A673 (cell line): ENCODE data around the gene RPH3AL. TPM values are rescaled to one million over a fixed set of nuclear protein-coding genes. Genes with fewer than 3 reads are reported as not detected.

Experiments used
- BruUV-seq: library from RNA; stranded (reverse); fragments of 400-500 nt; replicated peaks from 2 replicates; lab custom pipeline; 2021; lab: Mats Ljungman, UMichigan
- CTCF ChIA-PET: fragments of 300-600 bp; sonication (Branson Sonifier 250); formaldehyde crosslinking; loops from one replicate; lab custom pipeline; 2022; ENCODE audit warnings: antibody characterized with exemption; lab: Charles Lee
- POLR2A ChIA-PET: fragments of 300-600 bp; sonication (Branson Sonifier 250); formaldehyde crosslinking; loops from one replicate; lab custom pipeline; 2022; ENCODE audit warnings: antibody characterized with exemption; ENCODE audit not compliant: low non-redundant PET; lab: Charles Lee
- DNase-seq: peaks from one replicate; pipeline ENCODE4 v3.0.0-alpha.2; 2015; ENCODE audit warnings: low spot score
- H3K27ac ChIP-seq: fragments of 200-600 bp; sonication (generic); 2 replicates; pipeline ENCODE4 v1.5.1; 2016; ENCODE audit warnings: mixed run types, low read depth, mild to moderate bottlenecking, mixed read lengths, antibody characterized with exemption, low read length; ENCODE audit not compliant: poor library complexity, severe bottlenecking
- H3K27me3 ChIP-seq: fragments of 200-600 bp; sonication (generic); replicated peaks from 2 replicates; pipeline ENCODE4 v1.6.1; 2017; ENCODE audit warnings: mixed run types, low read depth, mild to moderate bottlenecking, mixed read lengths, antibody characterized with exemption, low read length; ENCODE audit not compliant: insufficient read depth, poor library complexity
- H3K36me3 ChIP-seq: fragments of 200-600 bp; sonication (generic); 2 replicates; pipeline ENCODE4 v1.6.1; 2016; ENCODE audit warnings: mixed run types, mild to moderate bottlenecking, mixed read lengths, antibody characterized with exemption, low read length; ENCODE audit not compliant: insufficient read depth, poor library complexity, severe bottlenecking
- H3K4me1 ChIP-seq: fragments of 200-600 bp; sonication (generic); 2 replicates; pipeline ENCODE4 v1.6.1; 2017; ENCODE audit warnings: mixed run types, mild to moderate bottlenecking, mixed read lengths, antibody characterized with exemption, low read length; ENCODE audit not compliant: insufficient read depth, poor library complexity, severe bottlenecking
- H3K4me3 ChIP-seq: fragments of 200-600 bp; sonication (generic); 2 replicates; pipeline ENCODE4 v1.5.1; 2016; ENCODE audit warnings: low read depth, mixed run types, mild to moderate bottlenecking, mixed read lengths, low read length; ENCODE audit not compliant: poor library complexity, severe bottlenecking
- H3K9me3 ChIP-seq: fragments of 200-600 bp; sonication (generic); 2 replicates; pipeline ENCODE4 v1.6.1; 2016; ENCODE audit warnings: mixed run types, low read depth, mild to moderate bottlenecking, mixed read lengths, antibody characterized with exemption, low read length; ENCODE audit not compliant: poor library complexity, severe bottlenecking
- CTCF ChIP-seq: fragments of 300-800, 200-600 bp; sonication (generic); conservative IDR thresholded peaks from 2 replicates; pipeline ENCODE4 v1.5.1; 2017; ENCODE audit warnings: low read depth, mild to moderate bottlenecking, antibody characterized with exemption, low read length, moderate library complexity, mixed read lengths
- EZH2 ChIP-seq: fragments of 200-600 bp; sonication (generic); IDR thresholded peaks from 2 replicates; pipeline ENCODE4 v1.6.1; 2017; ENCODE audit warnings: borderline replicate concordance, low read depth, mild to moderate bottlenecking, mixed read lengths, antibody characterized with exemption, low read length; ENCODE audit not compliant: poor library complexity, severe bottlenecking
- intact Hi-C: fragments of 100-400 bp; cut with micrococcal nuclease; formaldehyde crosslinking; loops from one replicate; pipeline ENCODE4 v1.10.0; 2022; ENCODE audit not compliant: unreplicated experiment
- total RNA-seq: library from RNA; stranded (reverse); gene quantifications from 2 replicates; pipeline ENCODE4 v1.2.3, GENCODE V29; 2021

RPH3AL gene
- total RNA-seq, 1 experiment from 2014 or later: 0.82 TPM

GRCh38 chr17:249236-249993 lies 103.2 kb downstream of the RPH3AL start:
- no peak for DNase-seq
- no peaks in the 10 kb centered on the region for H3K4me1 ChIP-seq
- no peaks in the 10 kb centered on the region for H3K36me3 ChIP-seq
- CTCF ChIA-PET: no interaction called here
- no peak overlapping the region for H3K27ac ChIP-seq
- no TSS peak for BruUV-seq
- POLR2A ChIA-PET: interaction anchor here (0.6 kb wide), 1 partner anchor 103 kb away, joined by 13 read pairs; no protein-coding TSS in a partner anchor
- TF ChIP-seq EZH2 (no peak), CTCF (no peak)
- no peaks in the 10 kb centered on the region for H3K27me3 ChIP-seq
- intact Hi-C loops: no loop called here
- no peak overlapping the region for H3K4me3 ChIP-seq
- no peaks in the 10 kb centered on the region for H3K9me3 ChIP-seq

DNA sequence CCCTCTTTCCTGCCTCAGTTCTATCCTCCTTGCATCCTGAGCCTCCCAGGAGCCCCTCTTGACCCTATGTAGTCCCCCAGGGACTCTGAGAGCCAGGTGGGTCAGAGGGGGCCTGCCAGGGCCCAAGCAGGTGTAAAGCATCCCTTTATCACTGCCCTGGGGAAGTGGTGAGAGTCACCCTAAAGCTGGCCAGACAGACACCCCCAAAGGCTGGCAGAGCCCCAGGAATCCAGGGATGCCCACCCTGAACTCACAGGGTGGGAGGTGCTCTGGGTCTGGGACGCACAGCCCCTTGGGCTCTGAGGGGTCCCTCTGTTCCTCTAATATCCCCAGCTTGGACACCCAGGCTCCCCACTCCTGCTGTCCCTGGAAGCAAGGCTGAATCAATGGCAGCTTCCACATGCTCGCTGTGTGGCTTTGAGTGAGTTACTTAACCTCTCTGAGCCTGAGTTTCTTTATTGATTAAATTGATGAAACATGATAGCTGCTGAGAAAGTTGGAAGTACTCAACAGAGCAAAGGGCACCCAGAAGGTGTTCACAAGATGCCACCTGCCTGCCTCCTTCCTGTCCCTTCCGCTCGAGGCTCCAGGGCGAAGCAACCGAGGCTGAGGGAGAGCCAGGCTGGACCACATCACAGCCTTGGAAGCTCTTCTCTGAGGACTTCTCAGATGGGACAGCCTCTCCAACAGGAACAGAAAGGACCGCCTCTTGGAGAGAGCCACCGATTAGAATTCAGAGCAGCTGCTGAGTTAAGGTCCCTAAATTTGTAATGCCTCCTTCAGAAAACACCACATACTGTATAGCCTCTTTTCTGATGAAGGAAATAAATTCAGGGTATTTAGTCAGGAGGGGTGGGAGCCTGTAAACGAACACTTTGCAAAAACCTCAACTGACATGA lies 104.0 kb downstream of the RPH3AL start:
- BruUV-seq: no TSS peak
- intact Hi-C loops: no loop called here
- no peaks in the 10 kb centered on the region for H3K9me3 ChIP-seq
- no peak overlapping the region for H3K27ac ChIP-seq
- ChIA-PET POLR2A (no interaction called here), CTCF (no interaction called here)
- H3K4me3 ChIP-seq: no peak overlapping the region
- DNase-seq: no peak
- no peaks in the 10 kb centered on the region for H3K36me3 ChIP-seq
- no peaks in the 10 kb centered on the region for H3K27me3 ChIP-seq
- no peak for TF ChIP-seq CTCF
- no peak for TF ChIP-seq EZH2
- H3K4me1 ChIP-seq: no peaks in the 10 kb centered on the region

DNA sequence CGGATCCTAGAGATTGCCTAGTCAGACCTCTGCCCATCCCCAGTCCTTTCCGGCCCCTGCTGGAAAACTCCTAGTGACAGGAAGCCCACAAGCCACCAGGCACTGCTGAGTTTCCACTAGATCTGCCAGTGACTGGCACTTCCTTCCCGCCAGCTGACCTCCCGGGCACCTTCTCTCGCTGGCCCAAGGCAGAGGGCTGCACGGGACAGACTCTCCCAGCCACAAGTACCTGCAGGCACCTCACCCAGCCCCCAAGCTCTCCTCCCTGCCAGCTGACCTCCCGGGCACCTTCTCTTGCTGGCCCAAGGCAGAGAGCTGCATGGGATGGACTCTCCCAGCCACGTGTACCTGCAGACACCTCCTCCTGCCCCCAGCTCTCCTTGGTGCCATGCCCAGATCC lies 104.8 kb downstream of the RPH3AL start:
- CTCF ChIA-PET: no interaction called here
- Histone ChIP-seq H3K9me3 (no peaks in the 10 kb centered on the region), H3K27me3 (no peaks in the 10 kb centered on the region), H3K27ac (no peak overlapping the region), H3K4me3 (no peak overlapping the region), H3K36me3 (no peaks in the 10 kb centered on the region), H3K4me1 (no peaks in the 10 kb centered on the region)
- BruUV-seq: no TSS peak
- TF ChIP-seq EZH2 (no peak), CTCF (no peak)
- DNase-seq: no peak
- POLR2A ChIA-PET: no interaction called here
- intact Hi-C loops: no loop called here
